ENCODE data around the gene ERLIN1.

- TF ChIP-seq CTCF (IDR thresholded peaks at IDR 0.05 in 4 of 5, conservative IDR thresholded peaks at IDR 0.05 in 1 of 5) (no peak), POLR2A (IDR thresholded peaks at IDR 0.05) (peak; percentile 81 to 83)
These were observed at the start of gene ERLIN1 for GRCh38 chr10:100185364-100186252.

Measured in gastrocnemius medialis (tissue), 4 donors.